Aorta (tissue), 5 donors: ENCODE data around the gene CREB3L2. TPM values are rescaled to one million over a fixed set of nuclear protein-coding genes. Genes with fewer than 3 reads are reported as not detected.

ENCODE experiments used
- ATAC-seq: fragments of 200-7000 bp; cut with Tn5 transposase; one replicate; pipeline ENCODE4 v1.9.1; 2022; ENCODE audit warnings: moderate library complexity; ENCODE audit not compliant: low FRiP score
- DNase-seq, 2 donors: peaks; one replicate each; pipeline ENCODE4 v3.0.0-alpha.2; 2020
- H3K27ac ChIP-seq, 2 donors: one replicate each; pipeline ENCODE4 v1.5.1; 2013; ENCODE audit warnings: low read length in 2 of 2, mild to moderate bottlenecking in 2 of 2, moderate library complexity in 2 of 2, control low read depth in 1 of 2, inconsistent platforms in 1 of 2, low read depth in 1 of 2
- H3K27me3 ChIP-seq, 2 donors: one replicate each; pipeline ENCODE4 v1.6.1; 2013; ENCODE audit warnings: control low read depth in 1 of 2, low read length in 1 of 2, mild to moderate bottlenecking in 1 of 2, moderate library complexity in 1 of 2; ENCODE audit not compliant: insufficient read depth in 2 of 2, control insufficient read depth in 1 of 2
- H3K36me3 ChIP-seq, 2 donors: one replicate each; pipeline ENCODE4 v1.6.1; 2013; ENCODE audit warnings: control low read depth in 1 of 2, low read length in 1 of 2, mild to moderate bottlenecking in 1 of 2; ENCODE audit not compliant: insufficient read depth in 2 of 2, control insufficient read depth in 1 of 2
- H3K4me1 ChIP-seq, 2 donors: one replicate each; pipeline ENCODE4 v1.6.1; 2013; ENCODE audit warnings: low read length in 2 of 2, control low read depth in 1 of 2, mild to moderate bottlenecking in 1 of 2, moderate library complexity in 1 of 2; ENCODE audit not compliant: insufficient read depth in 2 of 2, control insufficient read depth in 1 of 2
- H3K4me3 ChIP-seq, 2 donors: one replicate each; pipeline ENCODE4 v1.5.1; 2013; ENCODE audit warnings: low read length in 2 of 2, control low read depth in 1 of 2, mild to moderate bottlenecking in 1 of 2
- H3K9me3 ChIP-seq: one replicate; pipeline ENCODE4 v1.6.1; 2013; ENCODE audit warnings: mild to moderate bottlenecking, low read length; ENCODE audit not compliant: control insufficient read depth
- WGBS, 2 donors: extraction: QIAGEN DNeasy Blood & Tissue Kit; methylation state at CpG; one replicate each; pipeline ENCODE4 v1.1.7; 2013; 5-methylcytosine and 5-hydroxymethylcytosine counted together
- intact Hi-C, 2 donors: fragments of 100-400 bp; cut with DNase I; formaldehyde crosslinking; loops; one replicate each; pipeline versions ENCODE4 v1.14.2 to v1.15.0; 2022
- polyA plus RNA-seq, 2 donors: library from polyadenylated mRNA; stranded (reverse); fragments of 200-250 nt; gene quantifications; one replicate each; pipeline ENCODE4 v1.2.3, GENCODE V29; 2013
- total RNA-seq, 2 donors: library from RNA; stranded (reverse); fragmentation: NEBNext Ultra II Directional; extraction: Animal tissue kit (Norgen Biotek cat#: 25700); gene quantifications; one replicate each; pipeline ENCODE4 v1.2.1, GENCODE V29; 2021
- donor health status: healthy with polysubstance abuse.
- donor health status: Bipolar disorder and iron deficiency.
- donor health status: DM: no; HTN: no; CAD: no.
- donor health status: DM: no; HTN: no; CAD: no.
- donor health status: DM: yes; HTN: yes; CAD: no.

CREB3L2 gene
- total and polyA plus RNA-seq, 4 donors = 10.6 to 165 (median 73.7) TPM

DNA sequence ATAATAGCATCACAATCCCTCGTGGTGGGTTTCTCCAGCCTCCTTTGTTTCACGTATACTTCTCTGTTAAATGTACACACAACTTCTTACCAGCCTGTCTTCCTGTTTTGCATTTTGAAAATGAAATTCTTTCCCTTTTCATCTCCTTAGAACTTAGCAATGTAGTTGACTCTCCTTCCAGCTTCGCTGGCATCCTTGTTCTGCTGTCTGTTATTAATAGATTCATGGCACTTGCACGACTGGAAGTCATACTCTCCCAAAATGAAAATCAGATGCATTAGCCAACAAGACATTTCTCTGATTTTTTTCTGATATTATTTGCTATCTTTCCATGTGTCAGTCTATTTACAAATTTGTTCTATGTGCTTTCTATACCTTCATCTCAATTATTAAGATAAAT lies 3.0 kb upstream of the CREB3L2 start:
- H3K4me1 ChIP-seq = no peaks in the 10 kb centered on the region
- DNase-seq = no peak
- no peak for ATAC-seq
- no peaks in the 10 kb centered on the region for H3K36me3 ChIP-seq
- no peak overlapping the region for H3K27ac ChIP-seq
- 41 to 49% methylated on average over 4 of the region's 4 CpGs for WGBS, 2 donors
- intact Hi-C loops = loop anchor here (5.0 kb wide), 2 partner anchors 38 to 353 kb away; no protein-coding TSS in a partner anchor
- no peaks in the 10 kb centered on the region for H3K9me3 ChIP-seq
- no peaks in the 10 kb centered on the region for H3K27me3 ChIP-seq
- no peak overlapping the region for H3K4me3 ChIP-seq

DNA sequence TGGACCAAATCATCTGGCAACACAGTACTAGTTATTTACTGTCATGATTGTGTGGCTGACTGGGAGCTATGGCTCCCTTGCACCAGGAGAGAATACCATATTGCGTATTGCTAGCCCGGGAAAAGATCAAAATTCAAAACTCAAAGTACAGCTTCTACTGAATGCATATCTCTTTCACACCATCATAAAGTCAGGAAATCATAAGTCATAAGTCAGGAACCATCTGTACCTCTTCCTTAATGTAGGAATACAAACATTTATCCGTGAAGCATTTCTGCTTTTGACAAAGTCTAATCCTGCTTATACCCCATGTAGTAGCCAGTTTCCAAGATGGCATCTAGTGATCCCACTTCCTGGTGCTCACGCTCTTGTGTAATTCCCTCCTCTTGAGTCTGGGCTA lies 2.2 kb upstream of the CREB3L2 start:
- no peaks in the 10 kb centered on the region for H3K4me1 ChIP-seq
- DNase-seq = no peak
- H3K4me3 ChIP-seq = no peak overlapping the region
- 92 to 95% methylated on average over 4 of the region's 4 CpGs for WGBS, 2 donors
- intact Hi-C loops = loop anchor here in 1 of 2 donors (5.0 kb wide), 1 partner anchor 37 kb away; no protein-coding TSS in a partner anchor
- H3K9me3 ChIP-seq = no peaks in the 10 kb centered on the region
- H3K27me3 ChIP-seq = no peaks in the 10 kb centered on the region
- no peaks in the 10 kb centered on the region for H3K36me3 ChIP-seq
- H3K27ac ChIP-seq = no peak overlapping the region
- no peak for ATAC-seq

DNA sequence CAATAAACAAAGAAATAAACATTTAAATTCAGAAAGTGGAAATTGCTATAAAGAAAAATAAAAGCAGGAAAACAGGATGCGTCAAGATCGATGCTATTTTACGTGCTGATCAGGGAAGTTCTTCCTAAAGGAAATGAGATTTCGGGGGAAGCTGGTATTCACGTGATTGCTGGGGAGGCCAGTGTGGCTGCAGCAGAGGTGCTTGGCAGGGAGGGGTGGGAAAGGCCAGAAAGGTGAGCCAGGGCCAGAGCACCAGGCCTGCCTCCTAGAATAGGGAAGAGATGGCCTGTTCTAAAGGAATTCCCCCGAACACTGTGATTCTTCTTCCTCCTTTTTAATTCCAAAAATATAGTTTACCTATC lies 923 bp upstream of the CREB3L2 start:
- H3K27me3 ChIP-seq = no peaks in the 10 kb centered on the region
- ATAC-seq = no peak
- H3K4me3 ChIP-seq = no peak overlapping the region
- DNase-seq = no peak
- H3K27ac ChIP-seq = no peak overlapping the region
- intact Hi-C loops = loop anchor here in 1 of 2 donors (5.0 kb wide), 1 partner anchor 36 kb away; no protein-coding TSS in a partner anchor
- WGBS, 2 donors = 59 to 60% methylated on average over 6 of the region's 6 CpGs
- no peaks in the 10 kb centered on the region for H3K4me1 ChIP-seq
- H3K9me3 ChIP-seq = no peaks in the 10 kb centered on the region
- no peaks in the 10 kb centered on the region for H3K36me3 ChIP-seq

DNA sequence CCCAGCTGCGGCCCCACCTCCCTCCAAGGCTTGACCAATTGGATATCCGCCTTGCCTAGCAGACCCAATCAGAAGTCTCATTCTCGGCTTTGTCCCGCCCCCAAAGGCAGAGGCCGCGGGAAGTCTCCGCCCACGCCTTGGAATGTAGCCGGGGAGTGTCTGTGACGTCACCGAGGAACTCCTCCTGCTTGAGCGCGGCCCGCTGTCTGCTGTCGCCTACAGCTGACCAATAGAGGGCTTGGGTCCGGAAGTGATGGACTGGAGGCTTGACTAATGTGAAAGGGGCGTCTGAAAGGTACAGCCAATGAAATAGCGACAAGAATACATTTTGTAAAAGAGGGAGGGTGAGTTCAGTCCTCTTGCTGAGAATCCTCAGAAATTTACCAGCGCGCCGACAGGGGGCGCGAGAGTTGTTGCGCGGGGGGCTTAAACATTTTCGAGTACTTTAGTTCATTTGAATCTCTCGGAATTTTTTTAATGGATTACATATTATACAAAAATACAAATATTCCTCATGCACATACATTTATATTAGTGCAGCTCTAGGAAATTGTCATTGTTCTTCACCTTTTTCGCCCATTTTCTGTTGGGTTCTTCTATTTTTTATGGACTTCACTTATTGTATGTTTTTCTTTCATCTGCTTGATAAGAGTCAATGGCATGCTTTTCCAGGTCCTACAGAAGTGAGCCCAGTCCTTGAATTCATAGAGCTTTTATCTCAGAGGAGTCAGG lies 376 bp upstream of the CREB3L2 start:
- DNase-seq = peak; percentile 99
- Histone ChIP-seq H3K4me1 (peaks cover 0 to 4% of the 10 kb centered on the region in 2 donors), H3K36me3 (no peaks in the 10 kb centered on the region), H3K4me3 (peak overlapping the region in 1 of 2 donors; percentile 99), H3K27me3 (no peaks in the 10 kb centered on the region), H3K27ac (peak overlapping the region in 1 of 2 donors; percentile 96), H3K9me3 (no peaks in the 10 kb centered on the region)
- intact Hi-C loops = loop anchor here in 1 of 2 donors (5.0 kb wide), 1 partner anchor 35 kb away; no protein-coding TSS in a partner anchor
- peak; percentile 97 for ATAC-seq
- WGBS, 2 donors = 1% methylated on average over 28 of the region's 28 CpGs

DNA sequence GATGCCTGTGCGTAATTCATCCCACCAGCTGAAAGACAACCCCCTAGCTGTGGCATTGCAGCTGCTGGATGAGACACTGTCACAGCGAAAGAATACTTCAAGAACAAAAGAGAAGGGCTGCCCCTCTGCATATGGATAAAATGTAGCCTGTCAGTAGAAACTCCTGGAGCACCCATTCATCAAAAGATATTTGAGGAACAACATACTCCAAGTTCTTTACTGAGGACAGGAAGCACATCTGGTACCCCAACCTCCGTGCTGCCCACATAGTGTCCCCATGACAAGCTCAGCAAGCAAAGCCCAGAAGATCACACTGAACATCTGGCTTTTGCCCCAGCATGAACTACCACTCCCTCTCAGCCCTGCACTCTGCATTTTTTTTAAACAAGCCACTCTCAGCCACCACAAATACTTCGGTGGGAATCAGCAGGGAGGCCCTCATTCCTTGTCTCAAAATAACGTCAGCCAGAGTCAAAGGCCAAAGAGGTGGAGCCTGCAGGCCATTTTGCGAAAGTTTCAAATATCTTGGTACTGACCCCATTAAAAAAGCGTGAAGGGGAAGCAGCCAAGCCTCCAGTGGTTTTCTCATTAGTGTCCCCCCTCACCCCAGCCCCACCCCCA lies 1.7 kb downstream of the CREB3L2 start:
- ATAC-seq (no peak), DNase-seq (peak; percentile 62 to 77)
- Histone ChIP-seq H3K4me3 (peak overlapping the region; percentile 29 to 99), H3K27ac (peak overlapping the region; percentile 96 to 97), H3K27me3 (no peaks in the 10 kb centered on the region), H3K4me1 (peaks cover 0 to 8% of the 10 kb centered on the region in 2 donors), H3K9me3 (no peaks in the 10 kb centered on the region), H3K36me3 (no peaks in the 10 kb centered on the region)
- intact Hi-C loops = loop anchor here (2.0 to 5.0 kb wide), 2 partner anchors 33 to 91 kb away; no protein-coding TSS in a partner anchor
- WGBS, 2 donors = 1 to 2% methylated on average over 7 of the region's 7 CpGs

DNA sequence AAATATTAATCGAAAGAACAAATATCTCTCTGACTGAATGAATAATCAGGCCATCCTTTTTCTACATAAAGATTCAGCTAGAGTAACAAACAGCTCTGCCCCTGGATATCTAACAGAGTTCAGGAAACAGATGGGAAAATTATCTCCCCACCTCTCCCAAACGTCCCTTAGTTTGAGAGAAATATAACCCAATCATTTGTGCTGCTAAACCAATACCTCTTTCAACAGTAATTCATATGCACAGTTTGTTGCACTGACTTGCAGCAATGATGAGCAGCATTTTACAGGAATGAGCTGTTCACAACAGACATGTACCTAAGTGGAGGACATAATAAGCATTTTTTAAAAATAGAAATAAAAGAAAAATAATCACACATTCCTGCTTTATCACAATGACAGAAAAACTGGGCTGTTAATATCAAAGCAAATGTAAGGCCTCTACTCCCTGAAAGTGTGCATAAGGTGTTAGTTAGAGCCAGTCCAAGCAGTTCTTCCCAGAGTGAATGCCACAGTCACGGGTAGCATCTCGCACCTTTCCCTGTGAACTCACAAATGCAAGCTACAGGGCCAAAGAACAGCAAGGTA lies 2.3 kb downstream of the CREB3L2 start:
- Histone ChIP-seq H3K4me3 (peak overlapping the region; percentile 29 to 99), H3K27ac (peak overlapping the region; percentile 83 to 97), H3K36me3 (no peaks in the 10 kb centered on the region), H3K4me1 (peaks cover 0 to 11% of the 10 kb centered on the region in 2 donors), H3K27me3 (no peaks in the 10 kb centered on the region), H3K9me3 (no peaks in the 10 kb centered on the region)
- DNase-seq (no peak), ATAC-seq (no peak)
- 1 to 4% methylated on average over 4 of the region's 4 CpGs for WGBS, 2 donors
- intact Hi-C loops = loop anchor here (2.0 to 5.0 kb wide), 2 partner anchors 32 to 91 kb away; no protein-coding TSS in a partner anchor

DNA sequence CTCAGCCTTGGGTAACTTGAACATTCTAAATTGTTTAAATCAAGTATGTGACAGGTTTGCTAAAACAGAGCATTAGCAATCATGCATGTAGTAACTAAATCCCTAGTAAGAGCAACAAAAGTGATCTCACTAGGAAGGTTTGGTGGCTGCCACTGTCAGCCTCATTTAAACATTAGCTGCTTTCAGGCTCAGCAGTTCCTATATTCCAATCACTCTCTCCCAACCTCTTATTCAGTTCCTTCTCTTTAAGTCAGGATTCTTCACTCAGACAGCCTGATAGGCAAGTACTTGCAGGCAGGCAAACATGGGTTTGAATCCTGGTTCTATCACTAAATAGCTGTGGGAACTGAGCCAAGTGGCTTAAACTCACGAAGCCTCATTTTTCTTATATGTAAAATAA lies 3.6 kb downstream of the CREB3L2 start:
- no peaks in the 10 kb centered on the region for H3K36me3 ChIP-seq
- intact Hi-C loops = no loop called here
- peak overlapping the region in 1 of 2 donors; percentile 99 for H3K4me3 ChIP-seq
- no peak for DNase-seq
- peak overlapping the region; percentile 32 to 34 for H3K27ac ChIP-seq
- no peak for ATAC-seq
- H3K4me1 ChIP-seq = peaks cover 0 to 11% of the 10 kb centered on the region in 2 donors
- WGBS, 2 donors = 0 to 3% methylated on average over 1 of the region's 1 CpG
- H3K9me3 ChIP-seq = no peaks in the 10 kb centered on the region
- H3K27me3 ChIP-seq = no peaks in the 10 kb centered on the region

DNA sequence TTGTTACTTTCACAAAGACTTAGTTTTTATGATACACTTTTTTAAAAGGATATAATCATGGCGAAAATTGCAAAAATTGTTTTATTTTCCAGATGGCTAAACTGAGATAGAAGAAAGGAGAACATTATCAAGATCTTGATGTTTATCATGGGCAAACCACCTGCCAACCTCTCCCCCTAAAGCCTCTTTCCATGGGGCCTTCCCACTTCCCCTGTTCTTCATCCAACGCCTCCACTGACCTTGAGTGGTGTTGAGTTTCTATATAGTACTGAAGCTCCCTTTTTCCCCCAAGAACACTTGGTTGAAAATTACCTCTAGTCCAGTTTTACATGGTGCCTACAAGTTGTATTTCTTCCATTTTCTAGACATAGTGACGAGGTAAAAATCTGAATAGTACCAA lies 5.0 kb downstream of the CREB3L2 start:
- DNase-seq (no peak), ATAC-seq (no peak)
- 27 to 44% methylated on average over 3 of the region's 3 CpGs for WGBS, 2 donors
- peak overlapping the region in 1 of 2 donors; percentile 45 for H3K27ac ChIP-seq
- H3K36me3 ChIP-seq = no peaks in the 10 kb centered on the region
- H3K27me3 ChIP-seq = no peaks in the 10 kb centered on the region
- H3K4me3 ChIP-seq = no peak overlapping the region
- intact Hi-C loops = no loop called here
- peaks cover 0 to 13% of the 10 kb centered on the region in 2 donors for H3K4me1 ChIP-seq
- H3K9me3 ChIP-seq = no peaks in the 10 kb centered on the region
